ENCODE measurements around the gene BCAP31.

- no peak for TF ChIP-seq POLR2A (IDR thresholded peaks at IDR 0.05; ENCODE audit: low read depth, low read length)
- no peak for TF ChIP-seq POLR2AphosphoS5 (IDR thresholded peaks at IDR 0.05; ENCODE audit: low read depth, low read length)
- no peak for TF ChIP-seq TAF1 (IDR thresholded peaks at IDR 0.05; ENCODE audit: borderline replicate concordance, low read depth, low read length)
Observed at GRCh38 chrX:153667956-153668396, 56.2 kb downstream of the BCAP31 start.
